Measurements from ENCODE around the gene VLDLR.

DNA sequence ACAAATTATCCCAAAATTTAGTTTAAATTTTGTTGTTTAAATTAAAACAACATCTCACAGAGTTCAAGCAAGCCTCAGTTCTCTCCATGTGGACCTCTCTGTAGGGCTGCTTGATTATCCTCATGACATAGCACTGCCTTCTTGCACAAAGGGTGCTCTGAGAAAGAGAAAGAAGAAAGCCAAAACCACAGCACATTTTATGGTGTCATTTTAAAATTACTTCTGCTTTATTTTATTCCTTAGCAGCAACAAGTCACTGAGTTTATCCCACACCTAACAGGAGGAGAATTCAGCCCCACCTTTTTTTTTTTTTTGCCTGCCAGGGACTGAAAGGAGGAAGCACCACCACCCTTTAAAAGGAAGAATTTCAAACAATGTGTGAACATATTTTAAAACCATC, 82.9 kb downstream of the VLDLR start:
- TF ChIP-seq, protein P1, sequence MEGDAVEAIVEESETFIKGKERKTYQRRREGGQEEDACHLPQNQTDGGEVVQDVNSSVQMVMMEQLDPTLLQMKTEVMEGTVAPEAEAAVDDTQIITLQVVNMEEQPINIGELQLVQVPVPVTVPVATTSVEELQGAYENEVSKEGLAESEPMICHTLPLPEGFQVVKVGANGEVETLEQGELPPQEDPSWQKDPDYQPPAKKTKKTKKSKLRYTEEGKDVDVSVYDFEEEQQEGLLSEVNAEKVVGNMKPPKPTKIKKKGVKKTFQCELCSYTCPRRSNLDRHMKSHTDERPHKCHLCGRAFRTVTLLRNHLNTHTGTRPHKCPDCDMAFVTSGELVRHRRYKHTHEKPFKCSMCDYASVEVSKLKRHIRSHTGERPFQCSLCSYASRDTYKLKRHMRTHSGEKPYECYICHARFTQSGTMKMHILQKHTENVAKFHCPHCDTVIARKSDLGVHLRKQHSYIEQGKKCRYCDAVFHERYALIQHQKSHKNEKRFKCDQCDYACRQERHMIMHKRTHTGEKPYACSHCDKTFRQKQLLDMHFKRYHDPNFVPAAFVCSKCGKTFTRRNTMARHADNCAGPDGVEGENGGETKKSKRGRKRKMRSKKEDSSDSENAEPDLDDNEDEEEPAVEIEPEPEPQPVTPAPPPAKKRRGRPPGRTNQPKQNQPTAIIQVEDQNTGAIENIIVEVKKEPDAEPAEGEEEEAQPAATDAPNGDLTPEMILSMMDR (IDR thresholded peaks at IDR 0.05; ENCODE audit: insufficient read depth, low read length, poor library complexity, severe bottlenecking) = no peak
- no peak for TF ChIP-seq EZH2phosphoT487 (conservative IDR thresholded peaks at IDR 0.05; ENCODE audit: low read length)

Data from SU-DHL-6 (cell line).